ENCODE measurements around the gene MMP3.
"Not testable (repeated sequence)": the region's sequence is repeated elsewhere in the genome, so short reads cannot be mapped to it uniquely, and the experiment has no call there.

Gene MMP3

GRCh38 chr11:102843489-102843888 lies at the start of gene MMP3:
MMP3 (minus strand) TSS chr11:102843609; CDS start chr11:102843546, 63 bp downstream.
- H3K4me3 Mint-ChIP-seq: no peak within 1 kb of the TSS
- H3K27me3 Mint-ChIP-seq: peaks cover 14% of the 10 kb centered on the region
- no peaks in the 10 kb centered on the region for H3K9me3 Mint-ChIP-seq
- DNase-seq (ENCODE audit: low spot score in 2 of 2) (no peak), ATAC-seq (replicated peaks; ENCODE audit: extremely low read depth, poor library complexity, severe bottlenecking) (no peak)
- H3K36me3 Mint-ChIP-seq (ENCODE audit: insufficient read depth): peaks cover 2% of the 10 kb centered on the region
- no peak within 1 kb of the TSS for H3K27ac Mint-ChIP-seq (ENCODE audit: low read depth)
- H3K4me1 Mint-ChIP-seq: no peaks in the 10 kb centered on the region

GRCh38 chr11:102891736-102892135 lies 48.3 kb upstream of the MMP3 start:
- ATAC-seq (replicated peaks; ENCODE audit: extremely low read depth, poor library complexity, severe bottlenecking): no peak
- Mint-ChIP-seq H3K27ac (ENCODE audit: low read depth) (no peak overlapping the region), H3K9me3 (peaks cover 6% of the 10 kb centered on the region), H3K27me3 (peaks cover 43% of the 10 kb centered on the region), H3K36me3 (ENCODE audit: insufficient read depth) (no peaks in the 10 kb centered on the region), H3K4me1 (no peaks in the 10 kb centered on the region), H3K4me3 (no peak overlapping the region)
- no peak for DNase-seq (ENCODE audit: low spot score in 2 of 2)

- DNase-seq (ENCODE audit: low spot score in 2 of 2) (no peak), ATAC-seq (replicated peaks; ENCODE audit: extremely low read depth, poor library complexity, severe bottlenecking) (no peak)
- no peaks in the 10 kb centered on the region for H3K9me3 Mint-ChIP-seq
- H3K27me3 Mint-ChIP-seq: peaks cover 30% of the 10 kb centered on the region
- no peaks in the 10 kb centered on the region for H3K4me1 Mint-ChIP-seq
- no peaks in the 10 kb centered on the region for H3K36me3 Mint-ChIP-seq (ENCODE audit: insufficient read depth)
- H3K4me3 Mint-ChIP-seq: no peak overlapping the region
- no peak overlapping the region for H3K27ac Mint-ChIP-seq (ENCODE audit: low read depth)
These were observed 43.6 kb upstream of the MMP3 start for GRCh38 chr11:102886999-102887398.

DNA sequence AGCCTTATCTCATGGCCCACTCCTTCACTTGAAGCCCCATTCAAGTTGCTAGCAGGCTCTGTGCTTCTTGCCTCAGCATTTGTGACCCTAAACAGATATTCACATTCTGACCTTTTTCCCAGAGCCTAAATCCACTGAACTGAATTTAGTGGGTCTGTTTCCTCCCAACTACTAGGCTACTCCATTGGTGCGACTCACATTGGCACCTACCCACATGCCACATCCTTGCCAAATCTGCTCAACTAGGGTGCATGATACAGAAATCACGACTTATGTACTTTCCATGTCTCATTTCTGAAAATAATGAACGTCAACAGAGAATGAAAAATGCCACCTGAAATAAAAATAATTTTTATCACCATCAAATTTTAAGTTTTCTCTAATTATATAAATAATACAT lies 39.7 kb upstream of the MMP3 start:
- ATAC-seq (replicated peaks; ENCODE audit: extremely low read depth, poor library complexity, severe bottlenecking) (no peak), DNase-seq (ENCODE audit: low spot score in 2 of 2) (no peak)
- no peak overlapping the region for H3K4me3 Mint-ChIP-seq
- H3K27ac Mint-ChIP-seq (ENCODE audit: low read depth): no peak overlapping the region
- H3K9me3 Mint-ChIP-seq: no peaks in the 10 kb centered on the region
- peaks cover 15% of the 10 kb centered on the region for H3K27me3 Mint-ChIP-seq
- H3K4me1 Mint-ChIP-seq: no peaks in the 10 kb centered on the region
- H3K36me3 Mint-ChIP-seq (ENCODE audit: insufficient read depth): no peaks in the 10 kb centered on the region

DNA sequence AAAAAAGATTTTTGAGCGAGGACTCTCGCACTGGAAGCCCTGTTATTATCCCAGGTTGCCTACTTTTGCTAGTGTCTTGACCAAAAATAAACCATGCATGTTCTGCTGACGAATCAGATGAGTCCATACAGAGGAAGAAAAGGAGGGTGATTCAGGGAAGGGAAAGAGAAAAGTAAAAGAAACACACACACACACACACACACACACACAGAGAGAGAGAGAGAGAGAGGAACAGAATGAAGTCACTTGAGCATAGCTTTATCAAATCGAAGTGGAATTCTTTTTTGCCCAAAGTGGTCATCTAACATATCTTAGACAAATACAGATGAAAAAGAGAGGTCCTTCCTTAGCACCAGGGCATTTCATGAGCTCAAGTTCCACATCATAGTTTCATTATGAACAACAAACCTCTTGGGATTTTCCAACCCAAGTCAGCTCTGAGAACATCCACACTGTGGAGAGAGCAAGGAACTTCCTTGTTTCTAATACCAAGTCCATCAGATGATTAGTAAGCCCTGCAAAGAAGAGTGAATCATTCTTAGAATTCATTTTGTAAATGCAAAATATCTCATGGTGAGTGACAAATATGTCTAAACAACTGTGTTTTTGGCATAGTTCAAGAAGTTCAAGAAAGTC lies 39.1 kb upstream of the MMP3 start:
- Mint-ChIP-seq H3K4me1 (no peaks in the 10 kb centered on the region), H3K9me3 (no peaks in the 10 kb centered on the region), H3K27me3 (peaks cover 21% of the 10 kb centered on the region), H3K27ac (ENCODE audit: low read depth) (no peak overlapping the region), H3K36me3 (ENCODE audit: insufficient read depth) (no peaks in the 10 kb centered on the region), H3K4me3 (no peak overlapping the region)
- no peak for DNase-seq (ENCODE audit: low spot score in 2 of 2)
- ATAC-seq (replicated peaks; ENCODE audit: extremely low read depth, poor library complexity, severe bottlenecking): no peak

GRCh38 chr11:102879801-102880200 lies 36.4 kb upstream of the MMP3 start:
- Mint-ChIP-seq H3K9me3 (no peaks in the 10 kb centered on the region), H3K4me3 (no peak overlapping the region), H3K4me1 (no peaks in the 10 kb centered on the region), H3K27me3 (peaks cover 17% of the 10 kb centered on the region), H3K27ac (ENCODE audit: low read depth) (no peak overlapping the region), H3K36me3 (ENCODE audit: insufficient read depth) (no peaks in the 10 kb centered on the region)
- DNase-seq (ENCODE audit: low spot score in 2 of 2) (no peak), ATAC-seq (replicated peaks; ENCODE audit: extremely low read depth, poor library complexity, severe bottlenecking) (no peak)

- no peaks in the 10 kb centered on the region for H3K4me1 Mint-ChIP-seq
- no peaks in the 10 kb centered on the region for H3K36me3 Mint-ChIP-seq (ENCODE audit: insufficient read depth)
- H3K9me3 Mint-ChIP-seq: no peaks in the 10 kb centered on the region
- H3K4me3 Mint-ChIP-seq: no peak overlapping the region
- H3K27ac Mint-ChIP-seq (ENCODE audit: low read depth): no peak overlapping the region
- no peak for ATAC-seq (replicated peaks; ENCODE audit: extremely low read depth, poor library complexity, severe bottlenecking)
- peaks cover 17% of the 10 kb centered on the region for H3K27me3 Mint-ChIP-seq
- no peak for DNase-seq (ENCODE audit: low spot score in 2 of 2)
These were observed 35.2 kb upstream of the MMP3 start for GRCh38 chr11:102878595-102878994.

DNA sequence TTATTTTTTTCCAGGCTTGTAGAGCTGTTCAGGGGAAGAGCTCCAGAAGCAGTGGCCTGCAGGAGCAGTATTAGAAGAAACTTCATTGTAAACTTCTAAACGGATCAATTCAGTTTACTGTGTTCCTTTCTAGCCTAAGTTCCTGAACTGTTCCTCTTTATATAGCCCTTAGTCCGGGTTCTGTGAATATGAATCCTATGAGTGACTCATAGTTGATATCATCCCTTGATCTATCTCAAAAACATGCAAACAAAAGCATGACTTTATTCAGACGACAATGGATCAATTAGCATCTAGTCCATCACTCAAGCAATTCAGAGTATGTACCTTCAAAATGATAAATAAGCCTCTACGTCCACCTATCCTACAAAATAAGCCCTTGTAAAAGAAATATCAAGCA lies 31.4 kb upstream of the MMP3 start, which contains the start of gene MMP12:
TSS of gene MMP12 (minus strand) at position 131 of the 400 bp plus-strand sequence. CDS start at position 86, 45 bp downstream.
- DNase-seq (ENCODE audit: low spot score in 2 of 2) (no peak), ATAC-seq (replicated peaks; ENCODE audit: extremely low read depth, poor library complexity, severe bottlenecking) (no peak)
- Mint-ChIP-seq H3K36me3 (ENCODE audit: insufficient read depth) (no peaks in the 10 kb centered on the region), H3K27me3 (peaks cover 31% of the 10 kb centered on the region), H3K9me3 (no peaks in the 10 kb centered on the region), H3K4me3 (no peak within 1 kb of the TSS), H3K4me1 (no peaks in the 10 kb centered on the region), H3K27ac (ENCODE audit: low read depth) (no peak within 1 kb of the TSS)

DNA sequence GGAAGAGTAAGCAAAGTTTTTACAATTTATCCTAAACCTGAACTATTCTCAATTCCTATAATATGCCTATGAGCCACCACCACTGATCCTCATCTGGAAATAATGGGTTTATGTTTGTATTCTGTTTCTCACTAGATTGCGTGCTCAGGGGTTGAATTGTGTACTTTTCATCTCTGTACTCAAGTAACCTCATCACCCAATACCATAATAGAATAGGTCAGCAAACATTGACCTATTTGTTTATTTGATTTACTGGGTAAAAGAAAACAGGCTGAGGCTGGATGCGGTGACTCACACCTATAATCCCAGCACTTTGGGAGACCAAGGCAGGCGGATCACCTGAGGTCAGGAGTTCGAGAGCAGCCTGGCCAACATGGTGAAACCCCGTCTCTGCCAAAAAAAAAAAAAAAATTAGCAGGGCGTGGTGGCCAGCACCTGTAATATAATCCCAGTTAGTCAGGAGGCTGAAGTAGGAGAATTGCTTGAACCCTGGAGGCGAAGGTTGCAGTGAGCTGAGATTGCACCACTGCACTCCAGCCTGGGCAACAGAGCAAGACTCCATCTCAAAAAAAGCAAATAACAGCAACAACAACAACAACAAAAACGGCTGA lies 26.1 kb upstream of the MMP3 start:
- H3K4me3 Mint-ChIP-seq; H3K27ac Mint-ChIP-seq (ENCODE audit: low read depth); H3K4me1 Mint-ChIP-seq; DNase-seq (ENCODE audit: low spot score in 2 of 2); ATAC-seq (replicated peaks; ENCODE audit: extremely low read depth, poor library complexity, severe bottlenecking); H3K36me3 Mint-ChIP-seq (ENCODE audit: insufficient read depth); H3K9me3 Mint-ChIP-seq: not testable (repeated sequence)
- H3K27me3 Mint-ChIP-seq: peaks cover 15% of the 10 kb centered on the region

GRCh38 chr11:102868339-102868738 lies 24.9 kb upstream of the MMP3 start:
- H3K4me1 Mint-ChIP-seq: no peaks in the 10 kb centered on the region
- no peak overlapping the region for H3K27ac Mint-ChIP-seq (ENCODE audit: low read depth)
- H3K4me3 Mint-ChIP-seq: no peak overlapping the region
- no peaks in the 10 kb centered on the region for H3K36me3 Mint-ChIP-seq (ENCODE audit: insufficient read depth)
- no peak for ATAC-seq (replicated peaks; ENCODE audit: extremely low read depth, poor library complexity, severe bottlenecking)
- no peak for DNase-seq (ENCODE audit: low spot score in 2 of 2)
- H3K27me3 Mint-ChIP-seq: peaks cover 15% of the 10 kb centered on the region
- H3K9me3 Mint-ChIP-seq: no peaks in the 10 kb centered on the region

- no peaks in the 10 kb centered on the region for H3K9me3 Mint-ChIP-seq
- DNase-seq (ENCODE audit: low spot score in 2 of 2) (no peak), ATAC-seq (replicated peaks; ENCODE audit: extremely low read depth, poor library complexity, severe bottlenecking) (no peak)
These were observed 21.3 kb upstream of the MMP3 start for GRCh38 chr11:102864724-102865123.

GRCh38 chr11:102853956-102854355 lies 10.5 kb upstream of the MMP3 start:
- no peak for ATAC-seq (replicated peaks; ENCODE audit: extremely low read depth, poor library complexity, severe bottlenecking)
- no peaks in the 10 kb centered on the region for H3K4me1 Mint-ChIP-seq
- H3K9me3 Mint-ChIP-seq: no peaks in the 10 kb centered on the region
- H3K4me3 Mint-ChIP-seq: no peak overlapping the region
- no peaks in the 10 kb centered on the region for H3K36me3 Mint-ChIP-seq (ENCODE audit: insufficient read depth)
- peaks cover 10% of the 10 kb centered on the region for H3K27me3 Mint-ChIP-seq
- H3K27ac Mint-ChIP-seq (ENCODE audit: low read depth): no peak overlapping the region
- no peak for DNase-seq (ENCODE audit: low spot score in 2 of 2)

More at GRCh38 chr11:102864724-102865123, 21.3 kb upstream of the MMP3 start:
- no peaks in the 10 kb centered on the region for H3K27me3 Mint-ChIP-seq
- H3K36me3 Mint-ChIP-seq (ENCODE audit: insufficient read depth): no peaks in the 10 kb centered on the region
- H3K4me1 Mint-ChIP-seq: no peaks in the 10 kb centered on the region
- H3K4me3 Mint-ChIP-seq: no peak overlapping the region
- H3K27ac Mint-ChIP-seq (ENCODE audit: low read depth): no peak overlapping the region

GRCh38 chr11:102853055-102853454 lies 9.6 kb upstream of the MMP3 start:
- no peak for DNase-seq (ENCODE audit: low spot score in 2 of 2)
- Mint-ChIP-seq H3K9me3 (no peaks in the 10 kb centered on the region), H3K36me3 (ENCODE audit: insufficient read depth) (no peaks in the 10 kb centered on the region), H3K4me1 (no peaks in the 10 kb centered on the region), H3K27me3 (peaks cover 10% of the 10 kb centered on the region), H3K4me3 (no peak overlapping the region), H3K27ac (ENCODE audit: low read depth) (no peak overlapping the region)
- no peak for ATAC-seq (replicated peaks; ENCODE audit: extremely low read depth, poor library complexity, severe bottlenecking)

Data from central memory CD8-positive, alpha-beta T cell (primary cell).